ENCODE results near the gene DAB1.

Gene DAB1

GRCh38 chr1:57026624-57027354 lies 397.1 kb downstream of the DAB1 start:
- Histone ChIP-seq H3K27ac (no peak overlapping the region), H3K9me3 (ENCODE audit: control insufficient read depth, low read length) (no peaks in the 10 kb centered on the region), H3K4me2 (ENCODE audit: low read length) (no peak overlapping the region), H3K4me1 (no peaks in the 10 kb centered on the region), H3K4me3 (ENCODE audit: low read depth, low read length) (no peak overlapping the region), H3K36me3 (ENCODE audit: control insufficient read depth, insufficient read depth, low read length) (no peaks in the 10 kb centered on the region), H3K9ac (no peak overlapping the region), H3K79me2 (no peaks in the 10 kb centered on the region), H3K27me3 (ENCODE audit: control insufficient read depth, insufficient read depth, low read length) (no peaks in the 10 kb centered on the region), H2AFZ (no peak overlapping the region)
- TF ChIP-seq CTCF (IDR thresholded peaks at IDR 0.05), result no peak

- H3K9ac ChIP-seq, result no peak overlapping the region
- H3K27me3 ChIP-seq (ENCODE audit: control insufficient read depth, insufficient read depth, low read length), result no peaks in the 10 kb centered on the region
Observed at GRCh38 chr1:57024855-57025254, 399.0 kb downstream of the DAB1 start.

GRCh38 chr1:57024428-57024827 lies 399.4 kb downstream of the DAB1 start:
- H3K27ac ChIP-seq, result no peak overlapping the region
- TF ChIP-seq CTCF (IDR thresholded peaks at IDR 0.05), result no peak
- no peaks in the 10 kb centered on the region for H3K4me1 ChIP-seq
- no peaks in the 10 kb centered on the region for H3K36me3 ChIP-seq (ENCODE audit: control insufficient read depth, insufficient read depth, low read length)
- no peak overlapping the region for H3K4me2 ChIP-seq (ENCODE audit: low read length)
- no peaks in the 10 kb centered on the region for H3K79me2 ChIP-seq
- H2AFZ ChIP-seq, result no peak overlapping the region
- no peaks in the 10 kb centered on the region for H3K9me3 ChIP-seq (ENCODE audit: control insufficient read depth, low read length)
- no peak overlapping the region for H3K4me3 ChIP-seq (ENCODE audit: low read depth, low read length)
- no peak overlapping the region for H3K9ac ChIP-seq
- H3K27me3 ChIP-seq (ENCODE audit: control insufficient read depth, insufficient read depth, low read length), result no peaks in the 10 kb centered on the region

More at GRCh38 chr1:57024855-57025254, 399.0 kb downstream of the DAB1 start:
- no peaks in the 10 kb centered on the region for H3K79me2 ChIP-seq
- no peak overlapping the region for H2AFZ ChIP-seq
- TF ChIP-seq CTCF (IDR thresholded peaks at IDR 0.05), result no peak
- H3K4me1 ChIP-seq, result no peaks in the 10 kb centered on the region
- no peak overlapping the region for H3K4me2 ChIP-seq (ENCODE audit: low read length)
- H3K4me3 ChIP-seq (ENCODE audit: low read depth, low read length), result no peak overlapping the region
- H3K36me3 ChIP-seq (ENCODE audit: control insufficient read depth, insufficient read depth, low read length), result no peaks in the 10 kb centered on the region
- H3K9me3 ChIP-seq (ENCODE audit: control insufficient read depth, low read length), result no peaks in the 10 kb centered on the region
- no peak overlapping the region for H3K27ac ChIP-seq

- no peak overlapping the region for H3K4me2 ChIP-seq (ENCODE audit: low read length)
- H3K9ac ChIP-seq, result no peak overlapping the region
- TF ChIP-seq CTCF (IDR thresholded peaks at IDR 0.05), result no peak
- no peaks in the 10 kb centered on the region for H3K79me2 ChIP-seq
- H2AFZ ChIP-seq, result no peak overlapping the region
- no peaks in the 10 kb centered on the region for H3K4me1 ChIP-seq
- no peaks in the 10 kb centered on the region for H3K9me3 ChIP-seq (ENCODE audit: control insufficient read depth, low read length)
- H3K36me3 ChIP-seq (ENCODE audit: control insufficient read depth, insufficient read depth, low read length), result no peaks in the 10 kb centered on the region
- H3K27ac ChIP-seq, result no peak overlapping the region
- H3K27me3 ChIP-seq (ENCODE audit: control insufficient read depth, insufficient read depth, low read length), result no peaks in the 10 kb centered on the region
- H3K4me3 ChIP-seq (ENCODE audit: low read depth, low read length), result no peak overlapping the region
Observed at GRCh38 chr1:57020216-57020615, 403.6 kb downstream of the DAB1 start.

- H2AFZ ChIP-seq, result no peak overlapping the region
- no peaks in the 10 kb centered on the region for H3K27me3 ChIP-seq (ENCODE audit: control insufficient read depth, insufficient read depth, low read length)
- no peaks in the 10 kb centered on the region for H3K79me2 ChIP-seq
- no peak overlapping the region for H3K27ac ChIP-seq
- no peak overlapping the region for H3K4me2 ChIP-seq (ENCODE audit: low read length)
- H3K9ac ChIP-seq, result no peak overlapping the region
- H3K36me3 ChIP-seq (ENCODE audit: control insufficient read depth, insufficient read depth, low read length), result no peaks in the 10 kb centered on the region
- no peaks in the 10 kb centered on the region for H3K9me3 ChIP-seq (ENCODE audit: control insufficient read depth, low read length)
- no peak overlapping the region for H3K4me3 ChIP-seq (ENCODE audit: low read depth, low read length)
- H3K4me1 ChIP-seq, result no peaks in the 10 kb centered on the region
- TF ChIP-seq CTCF (IDR thresholded peaks at IDR 0.05), result no peak
Observed at GRCh38 chr1:57019236-57019839, 404.5 kb downstream of the DAB1 start.
